GM19463 (cell line): ENCODE data around the gene GRM7.

Source experiments
- ATAC-seq: cut with Tn5 transposase; IDR thresholded peaks from one replicate; pipeline ENCODE4 v1.9.1; 2021; ENCODE audit warnings: mild to moderate bottlenecking, moderate library complexity; ENCODE audit not compliant: unreplicated experiment

The GRM7 gene

GRCh38 chr3:7754653-7755441, 893.9 kb downstream of the GRM7 start:
- no peak for ATAC-seq

GRCh38 chr3:7759630-7760029, 898.7 kb downstream of the GRM7 start:
- ATAC-seq: no peak

- ATAC-seq: no peak
Measured at GRCh38 chr3:7760718-7761117, 899.8 kb downstream of the GRM7 start.

GRCh38 chr3:7764115-7764514, 903.2 kb downstream of the GRM7 start:
- ATAC-seq: no peak

- ATAC-seq: no peak
Measured at GRCh38 chr3:7766530-7766929, 905.6 kb downstream of the GRM7 start.

GRCh38 chr3:7779331-7779730, 918.4 kb downstream of the GRM7 start:
- ATAC-seq: no peak

- ATAC-seq: no peak
Measured at GRCh38 chr3:7781395-7781794, 920.5 kb downstream of the GRM7 start.

- no peak for ATAC-seq
Measured at GRCh38 chr3:7787871-7788828, 927.2 kb downstream of the GRM7 start.

GRCh38 chr3:7788881-7789280, 928.0 kb downstream of the GRM7 start:
- ATAC-seq: no peak

GRCh38 chr3:7789324-7789723, 928.4 kb downstream of the GRM7 start:
- ATAC-seq: no peak

- ATAC-seq: no peak
Measured at GRCh38 chr3:7790141-7790540, 929.2 kb downstream of the GRM7 start.
